ENCODE measurements around the gene NRTN.

DNA sequence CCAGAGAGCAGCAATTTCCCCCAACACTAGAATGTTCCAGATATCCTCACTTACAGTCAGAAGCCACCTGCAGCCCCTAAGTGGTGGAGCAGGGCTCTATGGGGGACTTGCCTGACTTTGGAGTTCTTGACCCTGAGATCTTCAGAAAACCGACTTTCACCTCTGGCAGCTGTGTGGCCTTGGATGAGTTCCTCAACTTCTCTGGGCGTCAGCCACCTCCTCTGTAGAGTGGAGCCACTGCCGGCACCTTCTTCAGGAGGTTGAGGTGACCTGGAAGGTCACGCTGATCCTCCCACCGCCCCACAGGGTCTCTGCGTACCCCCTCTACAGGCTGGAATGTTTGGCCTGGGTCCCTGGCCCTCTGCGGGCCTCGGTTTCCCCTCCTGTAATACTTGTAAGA, 72.6 kb downstream of the NRTN start:
- TF ChIP-seq CTCF (conservative IDR thresholded peaks at IDR 0.05; ENCODE audit: low read depth, low read length) = no peak
- no peak for TF ChIP-seq POLR2A (IDR thresholded peaks at IDR 0.05; ENCODE audit: low read depth, low read length)
- TF ChIP-seq RCOR1 (IDR thresholded peaks at IDR 0.05; ENCODE audit: insufficient replicate concordance, low read length) = no peak

Data from IMR-90 (cell line).